GM18520 (cell line): ENCODE results near the gene VWC2L.

Source experiments
- ATAC-seq: cut with Tn5 transposase; IDR thresholded peaks from one replicate; pipeline ENCODE4 v1.9.1; 2021; ENCODE audit not compliant: unreplicated experiment

VWC2L gene

DNA sequence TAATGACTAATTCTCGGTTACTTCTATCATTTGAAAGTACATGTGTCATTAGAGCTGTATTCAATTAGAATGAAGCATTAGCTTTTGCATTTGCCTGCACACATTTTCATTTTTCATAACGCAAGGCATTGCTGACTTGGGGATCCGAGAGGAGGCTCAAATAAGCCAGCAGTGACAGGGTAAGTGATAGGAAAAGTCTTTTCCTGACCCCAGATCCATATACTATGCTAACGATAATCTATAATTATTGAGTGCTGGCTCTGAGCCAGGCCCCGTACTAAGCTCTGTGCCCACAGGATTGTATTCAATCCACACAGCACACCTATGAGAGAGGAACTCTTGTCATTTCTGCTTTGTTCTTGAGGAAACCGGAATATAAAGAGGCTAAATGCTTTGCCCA, 168.2 kb downstream of the VWC2L start:
- ATAC-seq: no peak

DNA sequence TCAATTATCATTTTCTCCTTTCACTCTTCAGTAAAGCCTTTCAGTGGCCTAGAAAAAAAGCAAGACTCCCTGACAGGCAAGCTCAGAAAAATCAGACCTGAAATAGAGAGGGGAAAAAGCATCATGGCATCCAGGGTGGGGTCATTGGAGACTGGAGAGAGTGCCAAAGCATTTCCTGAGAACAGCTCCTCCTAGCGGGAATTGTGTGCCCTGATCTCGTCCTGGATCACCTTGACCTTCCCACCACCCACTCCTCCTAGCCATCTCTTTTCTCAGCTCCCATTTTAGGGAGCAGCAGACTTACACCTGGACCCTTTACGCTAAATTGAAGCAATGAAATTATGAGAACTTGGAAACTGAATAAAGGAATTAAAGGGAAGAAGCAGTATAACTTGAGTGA, 176.6 kb downstream of the VWC2L start:
- no peak for ATAC-seq

DNA sequence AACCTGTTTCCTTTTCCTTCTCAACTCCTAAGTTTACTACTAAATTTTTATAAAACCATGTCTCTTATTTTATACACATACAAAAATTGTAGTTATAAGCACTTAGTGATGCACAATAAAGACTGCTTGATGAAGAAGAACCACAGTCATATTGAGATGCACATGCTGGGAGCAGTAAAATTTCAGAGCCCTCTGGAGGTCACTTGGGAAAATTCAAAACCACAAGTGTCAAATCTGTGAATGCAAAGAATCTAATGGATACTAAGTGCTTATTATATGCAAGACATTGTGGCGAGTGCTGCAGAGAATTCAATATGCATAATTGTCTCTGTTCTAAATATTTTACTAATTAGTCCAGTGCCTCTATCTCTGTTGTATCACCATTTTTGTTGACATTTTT, 180.5 kb downstream of the VWC2L start:
- ATAC-seq: no peak

DNA sequence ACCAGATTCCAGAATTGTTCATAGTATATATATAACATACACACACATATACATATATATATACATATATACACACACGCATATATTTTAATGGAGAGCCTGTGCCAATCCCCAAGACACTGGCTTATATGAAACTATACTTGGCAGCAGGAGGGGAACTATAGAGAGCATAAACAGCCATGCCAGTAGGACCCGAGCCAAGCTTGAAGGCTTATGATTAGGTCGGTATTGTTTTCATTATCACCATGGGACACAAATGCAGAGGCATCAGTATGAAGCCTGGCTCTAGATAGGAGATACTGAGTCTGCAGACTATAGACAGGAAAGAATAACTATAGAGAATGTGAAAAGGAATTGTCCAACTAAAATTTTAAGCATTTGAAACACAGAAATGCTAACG, 181.2 kb downstream of the VWC2L start:
- ATAC-seq: no peak

DNA sequence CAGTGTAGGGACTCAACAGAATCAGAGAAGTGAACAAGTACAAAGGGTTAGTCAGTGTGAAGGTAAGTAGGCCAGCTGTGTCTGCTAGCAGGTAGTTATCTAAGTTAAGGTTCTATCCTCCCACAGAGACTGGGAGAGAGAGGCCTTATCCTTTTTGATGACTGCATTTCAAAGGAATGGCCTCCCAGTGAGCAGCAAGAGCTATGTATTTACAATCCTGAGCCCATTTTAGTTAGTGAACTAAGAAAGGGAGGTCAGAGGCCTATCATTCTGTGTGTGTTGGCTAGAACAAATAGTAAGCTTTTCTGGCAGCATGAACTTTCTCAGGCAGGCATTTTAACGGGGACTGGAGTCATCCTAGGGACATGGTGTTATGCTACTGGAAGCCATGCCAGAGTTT, 182.9 kb downstream of the VWC2L start:
- ATAC-seq: no peak

DNA sequence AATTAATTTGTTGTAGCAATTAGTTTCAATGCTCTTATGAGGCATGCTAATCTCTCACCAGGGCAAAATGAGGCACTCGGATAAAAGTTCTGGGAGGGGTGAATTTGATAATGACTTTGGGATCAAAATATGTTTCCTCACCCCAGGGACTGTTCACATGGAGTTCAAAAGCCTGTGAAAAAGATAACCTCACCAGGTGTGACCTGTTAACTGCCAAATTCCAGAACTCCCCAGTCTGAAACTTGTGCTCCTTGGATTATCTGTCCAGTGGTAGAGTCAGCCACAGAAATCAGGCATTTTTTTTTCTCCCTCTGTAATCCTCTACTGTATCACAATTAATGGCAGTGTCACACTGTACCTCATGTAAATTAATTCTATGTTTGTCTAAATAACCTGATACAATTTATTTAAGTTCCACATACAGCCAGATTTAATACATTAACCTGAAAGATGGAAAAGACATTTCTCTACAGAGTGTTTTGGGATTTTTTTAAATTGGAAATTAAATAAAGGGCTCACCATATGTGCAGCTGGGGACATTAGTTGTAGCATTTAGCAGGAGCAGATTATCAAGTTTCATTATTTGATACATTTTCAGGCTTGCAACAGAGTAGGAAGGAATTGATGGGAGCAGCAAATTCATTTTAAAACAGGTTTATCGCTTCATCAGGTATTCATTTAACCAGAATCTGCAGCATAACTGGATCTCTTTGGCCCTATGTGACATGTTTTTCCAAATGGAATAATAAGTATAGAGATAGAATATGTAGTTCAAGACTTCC, 191.2 kb downstream of the VWC2L start:
- no peak for ATAC-seq

DNA sequence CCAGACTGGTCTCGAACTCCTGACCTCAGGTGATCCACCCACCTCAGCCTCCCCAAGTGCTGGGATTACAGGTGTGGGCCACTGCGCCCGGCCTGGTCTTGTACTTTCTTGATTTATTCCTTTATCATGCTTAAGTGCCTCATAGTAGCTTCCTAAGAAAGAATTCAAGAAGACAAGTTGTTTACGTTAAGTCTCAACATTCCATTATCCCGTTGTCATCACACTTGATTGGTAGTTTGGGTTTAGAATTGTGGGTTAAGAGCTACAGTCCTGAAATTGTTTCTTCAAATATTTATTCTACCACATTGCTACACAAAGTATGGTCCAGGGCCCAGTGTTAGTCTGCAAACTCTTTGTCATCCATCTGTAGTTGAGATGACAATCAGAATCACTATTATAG, 194.0 kb downstream of the VWC2L start:
- ATAC-seq: no peak

DNA sequence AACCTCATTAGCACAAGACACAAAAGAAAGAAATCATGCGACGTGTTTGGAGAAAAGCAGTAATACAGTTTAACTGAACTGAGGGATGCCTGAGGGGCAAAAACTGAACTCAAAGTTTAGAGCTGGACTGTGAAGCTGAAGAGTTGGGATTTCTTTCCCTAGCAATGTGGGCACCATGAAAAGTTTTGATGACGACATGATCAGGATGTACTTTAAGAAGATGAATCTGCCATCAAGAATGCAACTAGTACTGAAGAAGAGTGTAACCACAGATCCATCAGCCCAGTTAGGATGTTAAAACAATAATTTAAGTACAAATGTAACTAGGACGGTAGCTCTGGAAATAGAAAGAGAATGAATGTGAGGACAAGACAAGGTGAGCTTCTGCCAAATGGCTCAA, 196.2 kb downstream of the VWC2L start:
- no peak for ATAC-seq

DNA sequence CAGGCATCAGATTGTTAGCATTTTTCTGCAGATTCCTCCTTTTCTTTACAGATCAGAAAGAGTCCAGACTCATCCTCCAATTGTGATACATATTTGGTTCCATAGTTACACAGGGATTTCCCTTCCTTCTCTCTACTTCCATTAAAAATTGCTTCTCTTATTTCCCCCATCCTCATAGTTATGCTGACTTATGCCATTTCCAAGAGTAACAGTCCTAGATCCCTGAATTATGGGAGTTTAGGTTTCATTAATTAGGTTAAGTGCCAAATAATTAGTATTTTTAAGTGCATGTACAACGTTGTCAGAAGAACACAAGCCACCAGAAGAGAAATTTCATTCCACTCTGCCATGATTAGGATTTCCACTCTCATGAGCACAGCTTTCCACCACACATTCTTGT, 200.2 kb downstream of the VWC2L start:
- no peak for ATAC-seq

DNA sequence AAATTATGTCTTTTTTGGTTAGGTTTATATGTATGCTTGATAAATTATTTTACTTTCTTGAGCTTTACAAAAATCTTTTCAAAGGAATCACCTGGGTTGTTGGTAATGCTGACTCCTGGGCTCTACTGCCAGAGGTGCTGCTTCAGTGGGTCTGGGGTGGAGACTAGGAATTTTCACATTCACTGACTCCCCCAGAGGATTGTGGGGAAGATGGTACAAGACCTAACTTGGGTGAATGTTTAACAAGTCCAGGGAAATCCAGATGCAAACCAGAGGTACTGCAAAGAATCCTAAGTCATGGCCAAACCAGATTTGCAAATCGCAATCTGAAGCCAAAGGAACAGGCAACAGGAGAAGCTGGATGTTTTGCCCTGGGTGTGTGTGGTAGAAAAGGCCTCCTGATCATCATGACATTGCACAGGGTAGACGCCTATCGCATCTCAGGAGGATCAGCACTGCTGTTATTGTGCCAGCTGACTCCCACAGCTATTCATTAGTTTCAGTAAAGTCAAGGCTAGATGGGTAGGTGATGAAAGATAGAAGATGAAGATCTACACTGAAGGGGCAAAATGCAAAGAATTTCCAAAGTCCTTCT, 213.4 kb downstream of the VWC2L start:
- no peak for ATAC-seq

DNA sequence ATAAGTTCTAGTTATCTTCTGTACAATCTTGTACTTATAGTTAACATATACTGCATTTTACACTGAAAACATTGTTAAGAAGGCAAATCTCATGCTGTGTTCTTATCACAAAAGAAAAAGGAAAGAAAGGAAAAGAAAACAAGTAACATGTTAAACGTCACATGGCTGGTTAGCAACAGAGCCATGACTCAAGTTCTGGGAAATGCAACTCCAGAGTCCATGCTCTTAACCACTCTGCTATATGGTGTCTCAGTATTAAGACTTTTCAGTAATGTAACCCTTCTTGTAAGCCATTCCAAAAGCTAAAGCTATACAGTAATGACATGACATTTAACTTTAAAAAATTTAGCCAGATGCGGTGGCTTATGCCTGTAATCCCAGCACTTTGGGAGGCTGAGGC, 217.2 kb downstream of the VWC2L start:
- ATAC-seq: no peak
